Kidney (tissue), 14 donors: ENCODE measurements around the gene NPRL2. TPM values are rescaled to one million over a fixed set of nuclear protein-coding genes. Genes with fewer than 3 reads are reported as not detected.
A peak's percentile ranks its signal among the peaks of the same experiment; 100 is the strongest.

Source experiments
- DNase-seq, 5 donors: peaks; one replicate each; pipeline ENCODE4 v3.0.0-alpha.2; 2013 to 2020
- FAIRE-seq: peaks from 2 replicates; lab custom pipeline; 2012; peaks lifted over from hg19 to GRCh38; lab: Jason Lieb, UNC
- H3K27ac ChIP-seq, 2 donors: one replicate each; pipeline ENCODE4 v1.7.0; 2013; ENCODE audit warnings: low read depth in 2 of 2, low read length in 2 of 2, inconsistent platforms in 1 of 2
- H3K27me3 ChIP-seq: one replicate; pipeline ENCODE4 v1.7.1; 2013; ENCODE audit warnings: low read length, inconsistent platforms; ENCODE audit not compliant: control insufficient read depth, insufficient read depth
- H3K36me3 ChIP-seq, 3 donors: one replicate each; pipeline versions ENCODE4 v1.7.0 to v1.7.1; 2013; ENCODE audit warnings: low read length in 3 of 3, control low read depth in 1 of 3, inconsistent platforms in 1 of 3; ENCODE audit not compliant: insufficient read depth in 3 of 3, control insufficient read depth in 2 of 3
- H3K4me1 ChIP-seq, 3 donors: one replicate each; pipeline versions ENCODE4 v1.7.0 to v1.7.1; 2013; ENCODE audit warnings: low read length in 3 of 3, inconsistent platforms in 1 of 3, low read depth in 1 of 3; ENCODE audit not compliant: control insufficient read depth in 2 of 3, insufficient read depth in 2 of 3
- H3K4me3 ChIP-seq, 3 donors: one replicate each; pipeline versions ENCODE4 v1.7.0 to v1.8.1; 2013; ENCODE audit warnings: low read length in 3 of 3, control low read depth in 1 of 3, inconsistent platforms in 1 of 3
- H3K9ac ChIP-seq, 3 donors: one replicate each; pipeline versions ENCODE4 v1.7.0 to v1.7.1; 2013; ENCODE audit warnings: low read length in 3 of 3, control low read depth in 1 of 3, inconsistent platforms in 1 of 3
- H3K9me3 ChIP-seq, 3 donors: one replicate each; pipeline versions ENCODE4 v1.7.0 to v1.7.1; 2013; ENCODE audit warnings: low read length in 3 of 3, control low read depth in 1 of 3, inconsistent platforms in 1 of 3; ENCODE audit not compliant: control insufficient read depth in 2 of 3, insufficient read depth in 1 of 3
- intact Hi-C: fragments of 100-400 bp; cut with DNase I; formaldehyde crosslinking; loops from one replicate; pipeline ENCODE4 v1.11.1; 2022
- polyA plus RNA-seq: library from polyadenylated mRNA; stranded (reverse); fragments of 350-450 nt; fragmentation: Illumina TruSeq; extraction: RNeasy Lipid Tissue Mini Kit (QIAGEN cat#74804); gene quantifications from one replicate; pipeline ENCODE4 v1.2.3, GENCODE V29; 2014; ENCODE audit warnings: low read depth, low replicate concordance; ENCODE audit not compliant: insufficient read depth
- total RNA-seq: library from RNA; stranded (reverse); fragmentation: NEBNext Ultra II Directional; extraction: Animal tissue kit (Norgen Biotek cat#: 25700); gene quantifications from one replicate; pipeline ENCODE4 v1.2.1, GENCODE V29; 2021
- TF ChIP-seq, protein P1 (sequence below): IDR thresholded peaks from 3 replicates; pipeline ENCODE4 v1.5.1; 2012; ENCODE audit warnings: mild to moderate bottlenecking, moderate library complexity, borderline replicate concordance; ENCODE audit not compliant: insufficient read depth; ENCODE audit errors: extremely low read depth
- donor health status: control.
- donor health status: control.
- donor health status: control.
- donor health status: control.
- donor health status: control.
- donor health status: DM: yes; HTN: yes; CAD: no.
- donor health status: Normal renal cell carcinoma (clear cell type).

The NPRL2 gene
- total and polyA plus RNA-seq, 2 donors from 2014 or later = 23.5 to 39.8 TPM

DNA sequence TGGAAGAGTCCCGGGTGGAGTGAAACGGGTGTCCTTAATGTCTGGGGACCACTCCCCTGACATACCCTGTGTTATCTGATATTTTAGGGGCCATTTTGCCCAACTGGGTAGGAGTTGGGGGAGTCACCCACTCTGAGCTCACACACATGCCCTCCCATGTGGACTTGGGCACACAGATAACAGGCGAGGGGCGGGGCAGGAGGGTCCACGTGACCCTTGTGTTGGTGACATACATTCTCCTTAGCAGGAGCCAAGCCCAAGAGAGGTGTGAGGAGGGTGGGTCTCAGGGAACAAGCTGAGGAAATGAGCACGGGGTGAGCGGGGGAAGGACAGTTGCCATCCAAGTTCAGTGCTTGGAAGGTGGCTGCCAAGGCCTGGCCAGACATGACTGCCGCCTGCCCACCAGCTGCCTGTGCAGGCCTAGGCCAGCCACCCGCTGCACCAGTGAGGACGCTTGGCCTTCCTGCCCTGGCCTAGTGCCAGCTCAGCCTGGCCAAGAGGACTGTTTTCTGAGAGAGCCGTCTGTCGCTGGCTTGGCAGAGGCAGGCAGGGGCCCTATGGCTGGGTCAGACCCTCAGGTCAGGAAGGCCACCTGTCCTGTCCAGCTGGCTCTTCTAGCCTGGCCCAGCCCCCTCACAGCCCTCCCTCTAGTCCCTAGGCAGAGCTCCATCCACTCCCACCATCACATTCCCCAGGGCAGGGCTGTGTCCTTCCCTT, 40.1 kb upstream of the NPRL2 start:
- H3K36me3 ChIP-seq = no peaks in the 10 kb centered on the region
- H3K4me1 ChIP-seq = peaks cover 0 to 5% (median 0%) of the 10 kb centered on the region in 3 donors
- no peaks in the 10 kb centered on the region for H3K9me3 ChIP-seq
- H3K27ac ChIP-seq = no peak overlapping the region
- FAIRE-seq = no peak
- no peak overlapping the region for H3K9ac ChIP-seq
- TF ChIP-seq, protein P1, sequence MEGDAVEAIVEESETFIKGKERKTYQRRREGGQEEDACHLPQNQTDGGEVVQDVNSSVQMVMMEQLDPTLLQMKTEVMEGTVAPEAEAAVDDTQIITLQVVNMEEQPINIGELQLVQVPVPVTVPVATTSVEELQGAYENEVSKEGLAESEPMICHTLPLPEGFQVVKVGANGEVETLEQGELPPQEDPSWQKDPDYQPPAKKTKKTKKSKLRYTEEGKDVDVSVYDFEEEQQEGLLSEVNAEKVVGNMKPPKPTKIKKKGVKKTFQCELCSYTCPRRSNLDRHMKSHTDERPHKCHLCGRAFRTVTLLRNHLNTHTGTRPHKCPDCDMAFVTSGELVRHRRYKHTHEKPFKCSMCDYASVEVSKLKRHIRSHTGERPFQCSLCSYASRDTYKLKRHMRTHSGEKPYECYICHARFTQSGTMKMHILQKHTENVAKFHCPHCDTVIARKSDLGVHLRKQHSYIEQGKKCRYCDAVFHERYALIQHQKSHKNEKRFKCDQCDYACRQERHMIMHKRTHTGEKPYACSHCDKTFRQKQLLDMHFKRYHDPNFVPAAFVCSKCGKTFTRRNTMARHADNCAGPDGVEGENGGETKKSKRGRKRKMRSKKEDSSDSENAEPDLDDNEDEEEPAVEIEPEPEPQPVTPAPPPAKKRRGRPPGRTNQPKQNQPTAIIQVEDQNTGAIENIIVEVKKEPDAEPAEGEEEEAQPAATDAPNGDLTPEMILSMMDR = no peak
- H3K27me3 ChIP-seq = no peaks in the 10 kb centered on the region
- peak in 3 of 5 donors; percentile 19 to 64 (median 56) for DNase-seq
- H3K4me3 ChIP-seq = no peak overlapping the region
- intact Hi-C loops = no loop called here

DNA sequence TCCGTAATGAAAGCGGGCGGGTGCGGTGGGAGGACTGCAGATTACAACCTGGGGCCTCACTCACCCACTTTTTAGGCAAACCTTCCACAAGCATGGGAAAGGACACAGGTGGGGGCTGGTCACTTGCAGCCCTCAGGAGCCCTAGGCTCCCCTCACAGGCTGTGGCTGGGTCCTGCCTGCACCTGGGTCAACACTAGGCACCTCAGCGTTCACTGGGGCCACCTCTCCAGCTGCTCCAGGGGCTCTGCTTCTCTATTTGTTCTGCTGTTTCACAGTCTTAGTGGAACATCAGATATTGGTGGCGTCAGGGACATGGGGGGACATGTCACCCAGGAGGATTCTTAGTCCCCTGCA, 38.8 kb upstream of the NPRL2 start:
- FAIRE-seq (no peak), DNase-seq (no peak)
- no peaks in the 10 kb centered on the region for H3K27me3 ChIP-seq
- no peaks in the 10 kb centered on the region for H3K9me3 ChIP-seq
- H3K27ac ChIP-seq = no peak overlapping the region
- TF ChIP-seq, protein P1 = no peak
- no peak overlapping the region for H3K9ac ChIP-seq
- H3K36me3 ChIP-seq = no peaks in the 10 kb centered on the region
- peaks cover 0 to 5% (median 0%) of the 10 kb centered on the region in 3 donors for H3K4me1 ChIP-seq
- intact Hi-C loops = no loop called here
- H3K4me3 ChIP-seq = no peak overlapping the region

DNA sequence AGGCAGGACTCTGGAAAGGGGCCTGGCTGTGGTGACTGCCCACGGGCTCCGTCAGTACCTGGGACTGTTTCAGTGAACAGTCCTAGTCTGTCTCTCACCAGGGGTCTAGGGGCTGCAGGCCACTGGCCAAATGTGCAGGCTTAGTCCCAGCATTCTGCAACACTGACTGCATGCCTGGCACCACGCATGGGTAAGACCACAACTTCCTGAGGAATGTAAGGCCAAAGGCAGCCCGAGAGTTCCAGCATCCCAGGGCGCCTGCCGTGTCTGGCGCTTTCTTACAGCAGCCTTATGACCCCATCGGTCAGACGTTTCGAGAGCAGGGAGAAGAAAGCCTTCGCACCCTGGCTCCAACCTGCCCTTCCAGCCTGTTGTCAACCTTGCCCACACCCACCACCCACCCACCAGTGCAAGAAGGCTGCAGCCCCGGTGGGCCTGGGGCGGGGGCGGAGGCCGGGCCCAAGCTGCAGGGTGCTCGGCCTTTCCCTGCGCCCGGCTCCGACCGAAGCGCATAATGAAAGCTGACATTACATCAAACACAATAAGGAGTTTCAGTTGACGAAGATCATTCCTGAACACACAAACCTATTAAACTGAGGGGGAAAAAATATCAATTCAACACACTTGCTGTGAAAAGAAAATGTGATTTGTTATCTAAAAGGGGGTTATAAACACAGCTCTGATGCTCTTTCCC, 38.3 kb upstream of the NPRL2 start:
- intact Hi-C loops = no loop called here
- Histone ChIP-seq H3K9me3 (no peaks in the 10 kb centered on the region), H3K27ac (no peak overlapping the region), H3K4me1 (peaks cover 0 to 5% (median 0%) of the 10 kb centered on the region in 3 donors), H3K9ac (no peak overlapping the region), H3K27me3 (no peaks in the 10 kb centered on the region), H3K36me3 (no peaks in the 10 kb centered on the region), H3K4me3 (no peak overlapping the region)
- TF ChIP-seq, protein P1 = no peak
- FAIRE-seq = no peak
- peak in 3 of 5 donors; percentile 21 to 48 (median 23) for DNase-seq
